Measurements from ENCODE around the gene PKHD1. TPM values are rescaled to one million over a fixed set of nuclear protein-coding genes. Genes with fewer than 3 reads are reported as not detected.

Gene PKHD1
- total RNA-seq, 1 donor from 2014 or later: 1.3 TPM

DNA sequence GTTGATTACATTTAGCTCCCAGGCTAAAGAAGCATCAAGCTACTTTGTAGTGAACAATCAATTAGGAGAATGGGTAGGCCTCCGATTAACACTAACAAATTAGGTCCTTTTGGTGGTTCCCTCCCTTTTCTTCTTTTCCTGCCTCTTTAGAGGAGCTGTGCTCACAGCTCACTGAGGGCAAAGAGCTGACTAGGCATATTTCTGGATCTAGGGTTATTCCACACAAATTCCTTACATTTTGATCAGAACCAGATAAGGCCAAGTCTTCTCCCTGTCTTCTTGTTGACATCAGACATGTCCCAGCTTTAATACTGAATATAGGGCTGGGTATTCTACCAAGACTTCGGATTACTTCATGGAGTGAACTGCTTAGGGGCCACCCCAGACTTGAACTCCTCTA lies 119.1 kb downstream of the PKHD1 start:
- TF ChIP-seq, protein P1, sequence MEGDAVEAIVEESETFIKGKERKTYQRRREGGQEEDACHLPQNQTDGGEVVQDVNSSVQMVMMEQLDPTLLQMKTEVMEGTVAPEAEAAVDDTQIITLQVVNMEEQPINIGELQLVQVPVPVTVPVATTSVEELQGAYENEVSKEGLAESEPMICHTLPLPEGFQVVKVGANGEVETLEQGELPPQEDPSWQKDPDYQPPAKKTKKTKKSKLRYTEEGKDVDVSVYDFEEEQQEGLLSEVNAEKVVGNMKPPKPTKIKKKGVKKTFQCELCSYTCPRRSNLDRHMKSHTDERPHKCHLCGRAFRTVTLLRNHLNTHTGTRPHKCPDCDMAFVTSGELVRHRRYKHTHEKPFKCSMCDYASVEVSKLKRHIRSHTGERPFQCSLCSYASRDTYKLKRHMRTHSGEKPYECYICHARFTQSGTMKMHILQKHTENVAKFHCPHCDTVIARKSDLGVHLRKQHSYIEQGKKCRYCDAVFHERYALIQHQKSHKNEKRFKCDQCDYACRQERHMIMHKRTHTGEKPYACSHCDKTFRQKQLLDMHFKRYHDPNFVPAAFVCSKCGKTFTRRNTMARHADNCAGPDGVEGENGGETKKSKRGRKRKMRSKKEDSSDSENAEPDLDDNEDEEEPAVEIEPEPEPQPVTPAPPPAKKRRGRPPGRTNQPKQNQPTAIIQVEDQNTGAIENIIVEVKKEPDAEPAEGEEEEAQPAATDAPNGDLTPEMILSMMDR (IDR thresholded peaks at IDR 0.05; ENCODE audit: unreplicated experiment): no peak
- H3K27ac Mint-ChIP-seq: no peak overlapping the region
- no peaks in the 10 kb centered on the region for H3K27me3 Mint-ChIP-seq
- no peaks in the 10 kb centered on the region for H3K4me1 Mint-ChIP-seq (ENCODE audit: low read depth)
- H3K4me3 Mint-ChIP-seq (ENCODE audit: low read depth): no peak overlapping the region
- DNase-seq (ENCODE audit: low spot score, unreplicated experiment): no peak
- no peaks in the 10 kb centered on the region for H3K36me3 Mint-ChIP-seq (ENCODE audit: insufficient read depth)
- peaks cover 11% of the 10 kb centered on the region for H3K9me3 Mint-ChIP-seq (ENCODE audit: low read depth)

DNA sequence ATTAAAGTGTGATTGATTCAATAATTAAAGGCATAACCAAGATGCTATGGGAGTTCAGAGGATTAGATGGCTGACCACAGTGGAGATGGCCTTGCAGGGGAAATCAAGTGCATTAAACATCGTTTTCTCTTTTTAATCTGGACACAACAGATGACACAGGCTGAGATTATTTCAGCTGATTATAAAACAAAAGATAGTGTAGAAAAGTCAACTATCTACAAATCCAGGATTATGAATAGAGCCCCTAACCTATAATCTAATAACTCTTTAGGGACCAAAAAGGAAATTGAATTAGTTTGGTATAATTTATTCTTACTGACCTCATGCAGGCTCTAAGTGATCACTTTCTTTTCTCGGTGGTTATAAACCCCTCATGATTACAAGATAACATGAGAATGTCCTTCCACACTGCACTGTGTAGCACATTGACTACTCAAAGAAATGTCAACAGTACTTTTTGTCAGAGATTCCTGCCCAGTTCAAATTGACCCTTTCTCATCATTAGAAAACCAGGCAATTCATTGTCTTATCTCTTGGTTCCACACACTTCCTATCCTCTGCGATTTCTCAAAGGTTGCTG lies 122.1 kb downstream of the PKHD1 start:
- Mint-ChIP-seq H3K27me3 (no peaks in the 10 kb centered on the region), H3K4me3 (ENCODE audit: low read depth) (no peak overlapping the region), H3K36me3 (ENCODE audit: insufficient read depth) (no peaks in the 10 kb centered on the region), H3K4me1 (ENCODE audit: low read depth) (no peaks in the 10 kb centered on the region), H3K27ac (no peak overlapping the region), H3K9me3 (ENCODE audit: low read depth) (peaks cover 3% of the 10 kb centered on the region)
- DNase-seq (ENCODE audit: low spot score, unreplicated experiment): no peak
- TF ChIP-seq, protein P1 (IDR thresholded peaks at IDR 0.05; ENCODE audit: unreplicated experiment): no peak

DNA sequence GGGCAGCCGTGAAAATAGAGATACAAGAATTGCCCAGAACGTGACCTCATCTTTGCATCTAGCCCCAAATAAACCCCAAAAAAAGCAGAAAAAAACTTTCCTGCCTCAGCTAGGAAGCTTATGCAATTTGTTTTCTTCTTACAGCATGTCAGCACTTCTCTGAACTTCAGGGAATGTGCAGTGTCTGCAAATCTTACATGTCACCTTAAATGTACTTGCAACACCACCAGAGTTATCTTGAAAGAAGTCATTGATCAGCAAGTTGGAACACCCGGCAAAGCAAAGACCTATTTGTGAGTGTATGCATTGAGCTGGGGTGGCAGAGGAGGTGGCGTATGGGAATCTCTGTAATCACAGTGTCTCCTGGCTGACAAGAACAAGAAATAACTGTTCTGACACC lies 123.4 kb downstream of the PKHD1 start:
- TF ChIP-seq, protein P1 (IDR thresholded peaks at IDR 0.05; ENCODE audit: unreplicated experiment): no peak
- H3K4me3 Mint-ChIP-seq (ENCODE audit: low read depth): no peak overlapping the region
- H3K9me3 Mint-ChIP-seq (ENCODE audit: low read depth): no peaks in the 10 kb centered on the region
- H3K27me3 Mint-ChIP-seq: peaks cover 4% of the 10 kb centered on the region
- H3K4me1 Mint-ChIP-seq (ENCODE audit: low read depth): no peaks in the 10 kb centered on the region
- no peak for DNase-seq (ENCODE audit: low spot score, unreplicated experiment)
- H3K36me3 Mint-ChIP-seq (ENCODE audit: insufficient read depth): no peaks in the 10 kb centered on the region
- H3K27ac Mint-ChIP-seq: no peak overlapping the region

DNA sequence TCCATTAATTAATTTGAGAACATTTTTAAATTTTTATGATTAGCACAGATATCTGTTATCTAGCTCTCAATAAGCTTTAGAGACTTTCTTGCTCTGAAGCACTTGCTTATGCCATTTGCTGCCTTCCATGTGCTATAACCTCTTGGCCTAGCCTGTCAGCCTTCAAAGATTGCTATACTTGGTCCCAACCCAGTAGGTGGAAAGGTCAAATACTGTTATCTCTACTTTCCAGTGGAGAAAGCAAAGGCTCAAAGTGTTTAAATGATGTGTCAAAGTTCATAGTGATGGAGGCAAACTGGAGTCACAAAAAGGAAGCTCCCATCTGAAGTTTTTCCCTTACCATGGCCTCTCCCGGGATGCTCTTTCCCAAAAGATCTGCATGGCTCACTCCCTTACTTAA lies 125.1 kb downstream of the PKHD1 start:
- no peaks in the 10 kb centered on the region for H3K4me1 Mint-ChIP-seq (ENCODE audit: low read depth)
- no peaks in the 10 kb centered on the region for H3K9me3 Mint-ChIP-seq (ENCODE audit: low read depth)
- H3K27me3 Mint-ChIP-seq: peaks cover 6% of the 10 kb centered on the region
- no peaks in the 10 kb centered on the region for H3K36me3 Mint-ChIP-seq (ENCODE audit: insufficient read depth)
- DNase-seq (ENCODE audit: low spot score, unreplicated experiment): no peak
- no peak overlapping the region for H3K4me3 Mint-ChIP-seq (ENCODE audit: low read depth)
- no peak overlapping the region for H3K27ac Mint-ChIP-seq
- TF ChIP-seq, protein P1 (IDR thresholded peaks at IDR 0.05; ENCODE audit: unreplicated experiment): no peak

DNA sequence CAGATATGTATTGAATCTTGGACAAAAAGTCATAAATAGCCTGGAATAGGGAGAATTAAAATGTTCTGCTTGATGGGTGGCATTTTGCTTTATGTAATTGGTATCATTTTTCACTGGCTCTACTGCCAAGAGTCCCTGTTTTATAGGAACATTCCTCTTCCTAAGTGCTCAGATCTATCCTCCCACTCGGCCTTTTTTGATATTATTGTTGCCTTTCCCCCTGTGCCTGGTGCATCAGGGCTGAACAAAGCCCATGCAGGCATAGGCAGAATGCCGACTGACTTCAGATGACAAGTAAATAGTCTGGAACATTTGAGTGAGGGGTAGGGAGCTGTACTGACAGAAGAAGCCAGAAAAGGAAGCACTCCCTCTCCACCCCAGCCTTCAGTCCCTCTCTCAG lies 127.0 kb downstream of the PKHD1 start:
- Mint-ChIP-seq H3K27me3 (peaks cover 6% of the 10 kb centered on the region), H3K4me1 (ENCODE audit: low read depth) (no peaks in the 10 kb centered on the region), H3K36me3 (ENCODE audit: insufficient read depth) (no peaks in the 10 kb centered on the region), H3K9me3 (ENCODE audit: low read depth) (no peaks in the 10 kb centered on the region), H3K27ac (no peak overlapping the region), H3K4me3 (ENCODE audit: low read depth) (no peak overlapping the region)
- no peak for DNase-seq (ENCODE audit: low spot score, unreplicated experiment)
- TF ChIP-seq, protein P1 (IDR thresholded peaks at IDR 0.05; ENCODE audit: unreplicated experiment): no peak
